H1 (cell line): ENCODE results near the gene SNAPC3.

ENCODE experiments used
- CBX5 ChIP-seq: fragments of 300-800, 300-1000 bp; sonication (generic); IDR thresholded peaks from 2 replicates; pipeline ENCODE4 v1.7.1; 2016; ENCODE audit warnings: antibody characterized with exemption, low read length, low read depth
- CTCF ChIP-seq, 3 experiments: IDR thresholded peaks; 1 replicate in 2 of 3; 2 replicates in 1 of 3; pipeline versions ENCODE4 v1.5.1 to v1.6.1; 2011; ENCODE audit warnings: low read length in 3 of 3, mild to moderate bottlenecking in 3 of 3, inconsistent platforms in 2 of 3, low read depth in 1 of 3, moderate library complexity in 1 of 3; ENCODE audit not compliant: insufficient read depth in 1 of 3; ENCODE audit errors: control extremely low read depth in 1 of 3
- KDM1A ChIP-seq: fragments of 200-600, 300-600 bp; sonication (generic); IDR thresholded peaks from 2 replicates; pipeline ENCODE4 v1.7.1; 2016; ENCODE audit warnings: mild to moderate bottlenecking, low read length, borderline replicate concordance

GRCh38 chr9:15404171-15404570, 18.5 kb upstream of the SNAPC3 start:
- TF ChIP-seq KDM1A (no peak), CTCF (IDR thresholded peaks at IDR 0.05; ENCODE audit: control extremely low read depth in 1 of 3, insufficient read depth in 1 of 3, low read depth in 1 of 3, low read length in 3 of 3) (no peak), CBX5 (no peak)
